Activated T-cell treated with anti-CD3 and anti-CD28 coated beads, Interleukin-2, amount 50 U/mL, for 72 hours (primary cell): Measurements from ENCODE around the gene HSPG2. TPM values are rescaled to one million over a fixed set of nuclear protein-coding genes. Genes with fewer than 3 reads are reported as not detected.
A peak's percentile ranks its signal among the peaks of the same experiment; 100 is the strongest.
"Not testable (repeated sequence)": the region's sequence is repeated elsewhere in the genome, so short reads cannot be mapped to it uniquely, and the experiment has no call there.

Source experiments
- ATAC-seq, 2 donors: fragments of 150-1000 bp; cut with Tn5 transposase; replicated peaks in 1 of 2; 2 replicates each; pipeline ENCODE4 v1.10.0; 2021; ENCODE audit warnings: moderate library complexity in 2 of 2, mild to moderate bottlenecking in 1 of 2
- DNase-seq, 2 donors: peaks; one replicate each; pipeline ENCODE4 v3.0.0; 2021 to 2022; ENCODE audit warnings: mixed read lengths in 1 of 2
- H3K27ac Mint-ChIP-seq: one replicate; pipeline ENCODE4 v1.8.0; 2022; ENCODE audit warnings: mild to moderate bottlenecking, moderate library complexity, mixed read lengths
- H3K27me3 Mint-ChIP-seq: one replicate; pipeline ENCODE4 v1.8.0; 2022; ENCODE audit warnings: low read depth, mixed read lengths
- H3K36me3 Mint-ChIP-seq, 2 donors: one replicate each; pipeline ENCODE4 v1.8.0; 2022; ENCODE audit warnings: mixed read lengths in 2 of 2, mild to moderate bottlenecking in 1 of 2; ENCODE audit not compliant: insufficient read depth in 2 of 2
- H3K4me1 Mint-ChIP-seq: one replicate; pipeline ENCODE4 v1.8.0; 2022; ENCODE audit warnings: low read depth, mixed read lengths
- H3K4me3 Mint-ChIP-seq, 2 donors: one replicate each; pipeline ENCODE4 v1.8.0; 2022; ENCODE audit warnings: mild to moderate bottlenecking in 2 of 2, mixed read lengths in 2 of 2, moderate library complexity in 2 of 2
- H3K9me3 Mint-ChIP-seq, 2 donors: one replicate each; pipeline ENCODE4 v1.8.0; 2022; ENCODE audit warnings: mixed read lengths in 2 of 2
- total RNA-seq, 2 donors: library from RNA; stranded (reverse); gene quantifications; one replicate each; pipeline ENCODE4 v1.2.3, GENCODE V29; 2022

The HSPG2 gene
- total RNA-seq, 2 donors from 2014 or later, result 4.4 to 11.5 TPM

DNA sequence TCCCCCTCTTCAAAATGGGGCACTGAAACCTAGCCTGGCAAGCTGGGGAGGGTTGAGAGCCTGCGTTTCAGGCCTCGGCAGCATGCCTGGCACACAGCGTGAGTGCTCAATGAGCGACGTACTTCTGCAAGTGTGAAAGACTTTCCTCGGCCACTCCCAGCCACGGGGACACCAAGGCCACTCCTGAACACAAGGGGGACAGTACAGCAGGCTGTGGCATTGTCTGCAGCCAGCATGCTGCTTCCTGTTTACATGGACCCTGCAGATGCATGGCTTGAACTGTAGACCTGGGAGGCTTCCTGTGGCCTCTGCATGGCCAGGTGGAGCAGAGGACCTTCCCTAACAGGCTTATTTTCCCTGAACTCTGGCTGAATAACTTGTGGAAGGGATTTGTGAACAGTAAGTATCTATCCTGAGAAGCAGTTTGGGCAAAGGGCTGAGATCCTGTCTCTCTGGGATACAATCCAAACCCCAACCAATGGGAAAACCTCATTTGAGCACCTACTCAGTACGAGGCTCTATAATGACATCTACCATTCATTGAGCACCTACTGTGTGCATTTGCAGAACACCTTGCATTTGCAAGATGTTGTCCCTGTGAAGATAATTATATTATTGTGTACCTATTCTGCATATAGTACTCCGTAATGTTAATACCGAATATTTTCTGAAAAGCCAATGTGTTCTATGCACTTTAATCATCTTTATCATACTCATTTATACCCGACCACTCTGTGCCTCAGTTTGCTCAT, 9.9 kb upstream of the HSPG2 start:
- no peak overlapping the region for H3K27ac Mint-ChIP-seq
- no peaks in the 10 kb centered on the region for H3K9me3 Mint-ChIP-seq
- H3K4me1 Mint-ChIP-seq, result no peaks in the 10 kb centered on the region
- no peaks in the 10 kb centered on the region for H3K27me3 Mint-ChIP-seq
- DNase-seq (no peak), ATAC-seq (no peak)
- H3K36me3 Mint-ChIP-seq, result no peaks in the 10 kb centered on the region
- no peak overlapping the region for H3K4me3 Mint-ChIP-seq

DNA sequence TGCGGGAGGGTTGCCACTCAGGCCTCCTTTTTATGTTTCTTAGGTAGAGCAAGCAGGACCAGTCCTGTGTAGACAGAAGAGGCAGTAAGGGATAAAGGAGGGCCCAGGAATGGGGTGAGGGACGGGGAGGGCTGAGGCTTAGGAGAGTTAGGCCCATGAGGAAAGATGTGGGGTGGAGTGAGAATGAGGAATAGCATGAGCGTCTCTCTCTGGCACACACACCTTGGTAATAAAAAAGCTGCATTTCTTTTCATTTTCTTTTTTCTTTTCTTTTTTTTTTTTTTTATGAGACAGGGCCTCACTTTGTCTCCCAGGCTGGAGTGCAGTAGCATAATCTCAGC, 7.6 kb upstream of the HSPG2 start:
- H3K4me1 Mint-ChIP-seq, result no peaks in the 10 kb centered on the region
- H3K27ac Mint-ChIP-seq, result no peak overlapping the region
- H3K4me3 Mint-ChIP-seq, result no peak overlapping the region
- no peaks in the 10 kb centered on the region for H3K27me3 Mint-ChIP-seq
- ATAC-seq, result no peak
- no peaks in the 10 kb centered on the region for H3K36me3 Mint-ChIP-seq
- H3K9me3 Mint-ChIP-seq, result no peaks in the 10 kb centered on the region
- DNase-seq, result no peak

DNA sequence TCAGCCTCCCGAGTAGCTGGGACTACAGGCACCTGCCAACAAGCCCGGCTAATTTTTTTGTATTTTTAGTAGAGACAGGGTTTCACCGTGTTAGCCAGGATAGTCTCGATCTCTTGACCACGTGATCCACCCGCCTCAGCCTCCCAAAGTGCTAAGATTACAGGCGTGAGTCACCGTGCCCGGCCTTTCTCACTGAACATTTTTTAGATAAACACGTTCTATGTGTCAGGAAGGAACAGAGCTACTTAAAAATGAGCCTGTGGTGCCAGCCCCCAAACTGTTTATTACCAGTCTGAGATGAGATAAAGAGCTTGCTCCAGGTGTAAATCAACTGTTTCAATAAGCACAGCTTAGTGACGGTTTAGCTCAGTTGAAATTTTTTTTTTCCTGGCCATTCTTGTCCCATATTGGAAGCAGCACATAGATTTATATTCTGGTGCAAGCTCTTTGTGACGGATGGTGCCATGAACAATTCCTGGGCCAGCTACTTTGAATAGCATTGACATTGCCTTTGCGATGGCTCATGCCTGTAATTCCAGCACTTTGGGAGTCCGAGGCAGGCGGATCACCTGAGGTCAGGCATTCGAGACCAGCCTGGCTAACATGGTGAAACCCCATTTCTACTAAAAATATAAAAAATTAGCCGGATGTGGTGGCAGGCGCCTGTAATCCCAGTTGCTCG, 6.0 kb upstream of the HSPG2 start:
- not testable (repeated sequence) for H3K27ac Mint-ChIP-seq, H3K36me3 Mint-ChIP-seq, H3K27me3 Mint-ChIP-seq, H3K4me1 Mint-ChIP-seq, H3K9me3 Mint-ChIP-seq, DNase-seq, ATAC-seq, H3K4me3 Mint-ChIP-seq

DNA sequence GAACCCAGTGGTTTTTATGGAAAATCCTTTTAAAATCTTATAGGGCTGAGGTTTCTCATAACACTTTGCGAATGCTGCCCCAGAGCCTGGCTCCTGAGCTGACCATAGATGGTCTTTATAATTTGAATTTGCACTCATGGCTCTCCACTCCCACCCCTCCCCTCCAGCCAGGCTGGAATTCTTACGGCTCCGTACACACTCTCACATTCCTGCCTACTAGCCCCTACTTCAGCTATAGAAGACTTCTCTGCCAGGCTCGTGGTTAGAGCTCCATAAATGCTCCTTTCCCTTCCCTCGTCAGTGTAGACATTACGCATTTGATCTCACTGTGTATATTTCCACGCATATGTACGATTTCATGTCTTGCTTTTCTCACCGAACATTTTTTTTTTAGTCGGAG, 5.4 kb upstream of the HSPG2 start:
- no peaks in the 10 kb centered on the region for H3K27me3 Mint-ChIP-seq
- DNase-seq (no peak), ATAC-seq (no peak)
- H3K36me3 Mint-ChIP-seq, result no peaks in the 10 kb centered on the region
- no peak overlapping the region for H3K27ac Mint-ChIP-seq
- H3K9me3 Mint-ChIP-seq, result no peaks in the 10 kb centered on the region
- H3K4me1 Mint-ChIP-seq, result peaks cover 5% of the 10 kb centered on the region
- no peak overlapping the region for H3K4me3 Mint-ChIP-seq

DNA sequence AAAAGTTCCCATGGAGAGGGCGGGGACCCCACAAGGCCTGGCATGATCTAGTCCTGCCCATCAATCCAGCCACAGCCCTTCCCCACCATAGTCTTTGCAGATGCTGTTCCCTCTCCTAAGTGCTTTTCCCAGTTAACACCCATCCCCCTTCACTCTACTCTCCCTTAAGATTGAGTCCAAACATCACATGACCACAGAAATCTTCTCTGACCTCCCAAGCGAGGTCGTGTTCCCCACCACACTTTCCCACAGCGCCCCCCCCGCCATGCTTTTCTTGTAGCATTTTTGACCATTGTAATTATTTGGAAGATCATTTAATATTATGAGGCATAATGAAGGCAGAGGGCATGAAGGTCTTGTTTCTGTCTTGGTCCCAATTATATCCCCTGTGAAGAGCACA, 4.3 kb upstream of the HSPG2 start:
- no peak for DNase-seq
- no peaks in the 10 kb centered on the region for H3K36me3 Mint-ChIP-seq

GRCh38 chr1:21940492-21940891, 3.4 kb upstream of the HSPG2 start:
- Mint-ChIP-seq H3K27ac (no peak overlapping the region), H3K9me3 (no peaks in the 10 kb centered on the region)
- ATAC-seq, result no peak

More for the DNA sequence above, 4.3 kb upstream of the HSPG2 start:
- no peaks in the 10 kb centered on the region for H3K9me3 Mint-ChIP-seq
- H3K27ac Mint-ChIP-seq, result no peak overlapping the region
- H3K4me1 Mint-ChIP-seq, result peaks cover 6% of the 10 kb centered on the region
- ATAC-seq, result no peak
- H3K4me3 Mint-ChIP-seq, result no peak overlapping the region
- H3K27me3 Mint-ChIP-seq, result no peaks in the 10 kb centered on the region

DNA sequence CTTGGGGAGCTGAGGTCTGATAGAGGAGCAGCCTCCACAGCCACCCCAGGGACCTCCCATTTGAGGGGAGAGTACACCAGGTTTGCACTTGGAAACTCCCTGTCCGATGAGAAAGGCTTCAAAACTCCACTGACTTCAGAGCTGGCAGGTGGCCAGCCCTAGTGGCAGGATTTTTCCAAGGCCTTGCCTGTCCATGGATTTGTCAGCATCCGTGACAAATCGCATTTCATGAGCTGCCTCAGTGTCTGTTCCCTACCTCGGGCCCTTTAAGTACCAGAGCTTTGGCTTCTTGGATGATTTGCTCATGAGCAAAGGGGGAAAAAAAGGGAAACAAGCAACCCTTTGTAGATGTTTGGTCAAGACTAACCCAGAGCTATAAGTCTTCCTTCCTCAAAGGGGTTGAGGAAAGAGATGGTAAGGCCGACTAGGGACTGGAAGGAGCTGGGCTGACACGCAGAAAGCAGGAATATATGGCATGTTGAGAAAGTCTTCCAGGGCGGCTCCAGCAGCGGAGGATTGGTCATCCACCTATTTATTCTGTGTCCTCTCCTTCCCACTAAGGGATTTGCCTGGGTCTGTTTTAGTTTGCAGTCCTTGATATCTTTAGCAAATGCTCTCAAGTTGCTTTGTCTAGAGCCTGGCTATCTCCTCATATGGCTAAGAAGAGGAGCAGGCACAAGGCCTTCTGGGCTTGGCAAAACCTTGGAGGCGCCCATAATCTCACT, 2.7 kb upstream of the HSPG2 start:
- H3K9me3 Mint-ChIP-seq, result no peaks in the 10 kb centered on the region
- H3K36me3 Mint-ChIP-seq, result no peaks in the 10 kb centered on the region
- no peak overlapping the region for H3K27ac Mint-ChIP-seq
- no peaks in the 10 kb centered on the region for H3K27me3 Mint-ChIP-seq
- H3K4me1 Mint-ChIP-seq, result peaks cover 6% of the 10 kb centered on the region
- ATAC-seq (no peak), DNase-seq (no peak)
- no peak overlapping the region for H3K4me3 Mint-ChIP-seq

More at GRCh38 chr1:21940492-21940891, 3.4 kb upstream of the HSPG2 start:
- H3K4me1 Mint-ChIP-seq, result peaks cover 6% of the 10 kb centered on the region
- no peaks in the 10 kb centered on the region for H3K36me3 Mint-ChIP-seq
- no peak for DNase-seq
- no peaks in the 10 kb centered on the region for H3K27me3 Mint-ChIP-seq
- H3K4me3 Mint-ChIP-seq, result no peak overlapping the region

GRCh38 chr1:21938732-21939538, 1.8 kb upstream of the HSPG2 start:
- no peak overlapping the region for H3K27ac Mint-ChIP-seq
- no peaks in the 10 kb centered on the region for H3K36me3 Mint-ChIP-seq
- DNase-seq (no peak), ATAC-seq (no peak)
- H3K27me3 Mint-ChIP-seq, result no peaks in the 10 kb centered on the region
- H3K4me3 Mint-ChIP-seq, result peak overlapping the region; percentile 11 to 85
- peaks cover 10% of the 10 kb centered on the region for H3K4me1 Mint-ChIP-seq
- H3K9me3 Mint-ChIP-seq, result no peaks in the 10 kb centered on the region

- H3K36me3 Mint-ChIP-seq, result no peaks in the 10 kb centered on the region
- H3K27me3 Mint-ChIP-seq, result no peaks in the 10 kb centered on the region
- peak; percentile 72 to 74 for DNase-seq
- H3K27ac Mint-ChIP-seq, result no peak overlapping the region
- no peaks in the 10 kb centered on the region for H3K9me3 Mint-ChIP-seq
- H3K4me1 Mint-ChIP-seq, result peaks cover 13% of the 10 kb centered on the region
- ATAC-seq, result peak; percentile 85 to 87
- peak overlapping the region; percentile 78 to 85 for H3K4me3 Mint-ChIP-seq
Observed at GRCh38 chr1:21937372-21938121, 437 bp upstream of the HSPG2 start.

GRCh38 chr1:21936366-21937031, 611 bp downstream of the HSPG2 start:
- Mint-ChIP-seq H3K27ac (no peak overlapping the region), H3K4me1 (peaks cover 13% of the 10 kb centered on the region), H3K36me3 (no peaks in the 10 kb centered on the region), H3K9me3 (no peaks in the 10 kb centered on the region), H3K4me3 (peak overlapping the region; percentile 50 to 60), H3K27me3 (no peaks in the 10 kb centered on the region)
- ATAC-seq, result peak; percentile 29 to 45
- DNase-seq, result peak in 1 of 2 donors; percentile 10

- Mint-ChIP-seq H3K36me3 (no peaks in the 10 kb centered on the region), H3K9me3 (no peaks in the 10 kb centered on the region), H3K27me3 (no peaks in the 10 kb centered on the region), H3K4me1 (peaks cover 13% of the 10 kb centered on the region), H3K27ac (no peak overlapping the region), H3K4me3 (peak overlapping the region in 1 of 2 donors; percentile 15)
- ATAC-seq, result no peak
- peak in 1 of 2 donors; percentile 9 for DNase-seq
Observed at GRCh38 chr1:21935891-21936365, 1.2 kb downstream of the HSPG2 start.

DNA sequence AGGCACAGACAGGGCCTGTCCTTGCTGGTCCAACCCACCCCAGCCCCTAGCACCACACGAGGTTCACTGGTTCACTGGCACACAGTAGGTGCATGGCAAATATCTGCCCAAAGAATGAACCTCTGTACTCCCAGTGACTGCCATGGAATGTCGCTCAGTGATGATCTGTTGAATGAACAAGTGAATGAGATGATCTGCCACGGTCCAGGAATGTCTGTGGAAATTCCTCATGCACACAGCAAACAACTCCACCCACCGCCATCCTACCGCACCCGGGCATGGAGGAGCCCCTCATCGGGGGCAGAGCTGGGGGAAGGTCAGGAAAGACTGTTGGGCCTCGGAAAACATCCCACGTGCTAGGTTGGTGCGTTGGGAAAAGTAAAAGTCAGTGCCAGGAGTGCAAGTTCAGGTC, 1.7 kb downstream of the HSPG2 start:
- Mint-ChIP-seq H3K4me3 (peak overlapping the region in 1 of 2 donors; percentile 15), H3K36me3 (no peaks in the 10 kb centered on the region), H3K9me3 (no peaks in the 10 kb centered on the region), H3K4me1 (peaks cover 13% of the 10 kb centered on the region), H3K27ac (no peak overlapping the region), H3K27me3 (no peaks in the 10 kb centered on the region)
- ATAC-seq (no peak), DNase-seq (no peak)
